GM12872 (cell line): ENCODE data around the gene RELB.

ENCODE experiments used
- CTCF ChIP-seq: IDR thresholded peaks from 3 replicates; pipeline ENCODE4 v1.5.1; 2011; ENCODE audit warnings: low read depth, mild to moderate bottlenecking, low read length, moderate library complexity; ENCODE audit not compliant: insufficient read depth

The RELB gene

GRCh38 chr19:45086480-45086879, 85.2 kb downstream of the RELB start:
- no peak for TF ChIP-seq CTCF

- 0 out of 3 replicates have a peak, but pooled peaks have one; percentile 5 for TF ChIP-seq CTCF
Observed at GRCh38 chr19:45087531-45087930, 86.3 kb downstream of the RELB start.
